Choroid plexus epithelial cell (primary cell): Measurements from ENCODE around the gene RASGRP2.
"Not testable (repeated sequence)": the region's sequence is repeated elsewhere in the genome, so short reads cannot be mapped to it uniquely, and the experiment has no call there.

ENCODE experiments used
- DNase-seq: peaks from one replicate; pipeline ENCODE4 v3.0.0-alpha.2; 2010; ENCODE audit warnings: low read depth
- H3K4me3 ChIP-seq: 2 replicates; pipeline ENCODE4 v1.5.1; 2011; ENCODE audit warnings: low read depth, mild to moderate bottlenecking, control low read depth, low read length, moderate library complexity
- CTCF ChIP-seq: conservative IDR thresholded peaks from 2 replicates; pipeline ENCODE4 v1.5.1; 2011; ENCODE audit warnings: low read depth, mild to moderate bottlenecking, control low read depth, inconsistent platforms, low read length, moderate library complexity

The RASGRP2 gene

GRCh38 chr11:64705501-64705900 lies 38.4 kb downstream of the RASGRP2 start:
- no peak overlapping the region for H3K4me3 ChIP-seq
- TF ChIP-seq CTCF: no peak
- no peak for DNase-seq

- no peak for TF ChIP-seq CTCF
- H3K4me3 ChIP-seq: no peak overlapping the region
- no peak for DNase-seq
Observed at GRCh38 chr11:64703048-64703447, 40.9 kb downstream of the RASGRP2 start.

- not testable (repeated sequence) for DNase-seq, H3K4me3 ChIP-seq
Observed at GRCh38 chr11:64701956-64702355, 42.0 kb downstream of the RASGRP2 start.

GRCh38 chr11:64698427-64698826 lies 45.5 kb downstream of the RASGRP2 start:
- TF ChIP-seq CTCF: no peak
- no peak for DNase-seq

GRCh38 chr11:64697663-64698375 lies 46.1 kb downstream of the RASGRP2 start:
- TF ChIP-seq CTCF: no peak
- H3K4me3 ChIP-seq: no peak overlapping the region
- DNase-seq: no peak

More at GRCh38 chr11:64698427-64698826, 45.5 kb downstream of the RASGRP2 start:
- no peak overlapping the region for H3K4me3 ChIP-seq

- no peak overlapping the region for H3K4me3 ChIP-seq
- DNase-seq: no peak
- no peak for TF ChIP-seq CTCF
Observed at GRCh38 chr11:64696045-64696444, 47.9 kb downstream of the RASGRP2 start.

- TF ChIP-seq CTCF: no peak
- H3K4me3 ChIP-seq: no peak overlapping the region
- no peak for DNase-seq
Observed at GRCh38 chr11:64695548-64695947, 48.4 kb downstream of the RASGRP2 start.
